ENCODE data around the gene GPHN. TPM values are rescaled to one million over a fixed set of nuclear protein-coding genes. Genes with fewer than 3 reads are reported as not detected.

The GPHN gene
- total RNA-seq, 1 donor from 2014 or later: 33.4 TPM

GRCh38 chr14:66920196-66920595, 412.2 kb downstream of the GPHN start:
- intact Hi-C loops (cut with micrococcal nuclease): no loop called here
- peaks cover 16% of the 10 kb centered on the region for H3K9me3 ChIP-seq (replicated peaks)

GRCh38 chr14:66923251-66923650, 415.3 kb downstream of the GPHN start:
- DNase-seq: no peak
- H3K36me3 ChIP-seq: peaks cover 53% of the 10 kb centered on the region
- H3K27me3 ChIP-seq (ENCODE audit: low read depth): no peaks in the 10 kb centered on the region
- TF ChIP-seq CTCF (IDR thresholded peaks at IDR 0.05; ENCODE audit: borderline replicate concordance): no peak
- no peak overlapping the region for H3K27ac ChIP-seq (replicated peaks)
- H3K4me1 ChIP-seq: no peaks in the 10 kb centered on the region
- no peak overlapping the region for H3K4me3 ChIP-seq
- H3K9me3 ChIP-seq (replicated peaks): peaks cover 16% of the 10 kb centered on the region
- intact Hi-C loops (cut with micrococcal nuclease): no loop called here

More at GRCh38 chr14:66920196-66920595, 412.2 kb downstream of the GPHN start:
- TF ChIP-seq CTCF (IDR thresholded peaks at IDR 0.05; ENCODE audit: borderline replicate concordance): no peak
- Histone ChIP-seq H3K36me3 (peaks cover 72% of the 10 kb centered on the region), H3K4me3 (no peak overlapping the region), H3K4me1 (no peaks in the 10 kb centered on the region), H3K27ac (replicated peaks) (no peak overlapping the region), H3K27me3 (ENCODE audit: low read depth) (no peaks in the 10 kb centered on the region)
- DNase-seq: no peak

GRCh38 chr14:66939409-66939808, 431.5 kb downstream of the GPHN start:
- Histone ChIP-seq H3K36me3 (peaks cover 83% of the 10 kb centered on the region), H3K27me3 (ENCODE audit: low read depth) (no peaks in the 10 kb centered on the region), H3K4me3 (no peak overlapping the region), H3K4me1 (no peaks in the 10 kb centered on the region), H3K27ac (replicated peaks) (no peak overlapping the region), H3K9me3 (replicated peaks) (peaks cover 46% of the 10 kb centered on the region)
- intact Hi-C loops (cut with micrococcal nuclease): no loop called here
- no peak for TF ChIP-seq CTCF (IDR thresholded peaks at IDR 0.05; ENCODE audit: borderline replicate concordance)
- DNase-seq: no peak

GRCh38 chr14:66944872-66945271, 436.9 kb downstream of the GPHN start:
- TF ChIP-seq CTCF (IDR thresholded peaks at IDR 0.05; ENCODE audit: borderline replicate concordance): no peak
- peaks cover 88% of the 10 kb centered on the region for H3K9me3 ChIP-seq (replicated peaks)
- no peaks in the 10 kb centered on the region for H3K4me1 ChIP-seq
- no peak overlapping the region for H3K27ac ChIP-seq (replicated peaks)
- DNase-seq: no peak
- H3K4me3 ChIP-seq: no peak overlapping the region
- H3K36me3 ChIP-seq: peaks cover 96% of the 10 kb centered on the region
- no peaks in the 10 kb centered on the region for H3K27me3 ChIP-seq (ENCODE audit: low read depth)
- intact Hi-C loops (cut with micrococcal nuclease): no loop called here

GRCh38 chr14:66955159-66955558, 447.2 kb downstream of the GPHN start:
- DNase-seq: no peak
- intact Hi-C loops (cut with micrococcal nuclease): no loop called here
- Histone ChIP-seq H3K36me3 (peaks cover 47% of the 10 kb centered on the region), H3K27ac (replicated peaks) (no peak overlapping the region), H3K27me3 (ENCODE audit: low read depth) (no peaks in the 10 kb centered on the region), H3K4me1 (no peaks in the 10 kb centered on the region), H3K9me3 (replicated peaks) (peaks cover 60% of the 10 kb centered on the region), H3K4me3 (no peak overlapping the region)
- TF ChIP-seq CTCF (IDR thresholded peaks at IDR 0.05; ENCODE audit: borderline replicate concordance): no peak

Measured in left ventricle myocardium inferior (tissue), 1 donor.